H1 (cell line): ENCODE measurements around the gene ABHD18. TPM values are rescaled to one million over a fixed set of nuclear protein-coding genes. Genes with fewer than 3 reads are reported as not detected.

Experiments used
- CTCF ChIA-PET: fragments of 300-600 bp; sonication (Branson Sonifier 250); formaldehyde crosslinking; loops from one replicate; lab custom pipeline; 2021; ENCODE audit not compliant: partially characterized antibody; lab: Charles Lee
- POLR2A ChIA-PET: fragments of 300-600 bp; sonication (Branson Sonifier 250); formaldehyde crosslinking; loops from one replicate; lab custom pipeline; 2021; ENCODE audit warnings: inconsistent platforms; ENCODE audit not compliant: partially characterized antibody; lab: Charles Lee
- DNase-seq, 2 experiments: peaks; one replicate each; pipeline versions ENCODE4 v3.0.0 to v3.0.0-alpha.2; 2010 to 2022; ENCODE audit warnings: low spot score in 2 of 2, low read depth in 1 of 2, mixed read lengths in 1 of 2
- FAIRE-seq: peaks from 2 replicates; lab custom pipeline; 2011; peaks lifted over from hg19 to GRCh38; lab: Jason Lieb, UNC
- H2AFZ ChIP-seq: 2 replicates; pipeline ENCODE4 v1.8.1; 2012; ENCODE audit warnings: low read length, inconsistent platforms
- H2AK5ac ChIP-seq: 2 replicates; pipeline ENCODE4 v1.6.1; 2013; ENCODE audit warnings: low read depth, low read length
- H2BK120ac ChIP-seq: replicated peaks from 2 replicates; pipeline ENCODE3; 2013; ENCODE audit warnings: low read depth, low read length, inconsistent platforms
- H2BK12ac ChIP-seq: 2 replicates; pipeline ENCODE4 v1.6.1; 2013; ENCODE audit warnings: low read depth, low read length
- H2BK15ac ChIP-seq: 2 replicates; pipeline ENCODE4 v1.6.1; 2013; ENCODE audit warnings: low read length
- H2BK20ac ChIP-seq: 2 replicates; pipeline ENCODE4 v1.6.1; 2013; ENCODE audit warnings: low read length
- H2BK5ac ChIP-seq: 2 replicates; pipeline ENCODE4 v1.6.1; 2013; ENCODE audit warnings: low read depth, low read length
- H3K14ac ChIP-seq: 2 replicates; pipeline ENCODE4 v1.6.1; 2013; ENCODE audit warnings: inconsistent platforms; ENCODE audit not compliant: insufficient read length
- H3K18ac ChIP-seq: 2 replicates; pipeline ENCODE4 v1.6.1; 2013; ENCODE audit warnings: low read length; ENCODE audit errors: extremely low read depth
- H3K23ac ChIP-seq: 2 replicates; pipeline ENCODE4 v1.6.1; 2013; ENCODE audit warnings: inconsistent platforms; ENCODE audit not compliant: insufficient read length
- H3K23me2 ChIP-seq: 2 replicates; pipeline ENCODE4 v1.6.1; 2013; ENCODE audit warnings: low read depth, low read length
- H3K27ac ChIP-seq: 2 replicates; pipeline ENCODE4 v1.6.1; 2011; ENCODE audit warnings: low read depth, low read length, inconsistent platforms
- H3K27me3 ChIP-seq, 4 experiments: replicated peaks in 1 of 4; 1 replicate in 1 of 4; 2 replicates in 3 of 4; pipeline versions ENCODE4 v1.6.1 to v1.8.1; 2011 to 2013; ENCODE audit warnings: low read length in 3 of 4, mild to moderate bottlenecking in 3 of 4, inconsistent platforms in 2 of 4, mixed read lengths in 2 of 4, moderate library complexity in 1 of 4; ENCODE audit not compliant: control insufficient read depth in 3 of 4, insufficient read depth in 3 of 4; ENCODE audit errors: extremely low read depth in 1 of 4
- H3K36me3 ChIP-seq, 4 experiments: 2 replicates each; pipeline versions ENCODE4 v1.6.1 to v1.8.1; 2011 to 2013; ENCODE audit warnings: mild to moderate bottlenecking in 4 of 4, low read length in 3 of 4, moderate library complexity in 2 of 4, control low read depth in 1 of 4, inconsistent platforms in 1 of 4; ENCODE audit not compliant: insufficient read depth in 4 of 4, control insufficient read depth in 2 of 4
- H3K4ac ChIP-seq: replicated peaks from 2 replicates; pipeline ENCODE3; 2013; ENCODE audit warnings: low read length, low read depth, mixed read lengths, inconsistent platforms; ENCODE audit not compliant: insufficient read length
- H3K4me1 ChIP-seq, 4 experiments: replicated peaks in 1 of 4; 1 replicate in 1 of 4; 2 replicates in 3 of 4; pipeline versions ENCODE4 v1.6.1 to v1.8.1; 2011 to 2013; ENCODE audit warnings: low read length in 3 of 4, inconsistent platforms in 2 of 4, mixed read lengths in 1 of 4; ENCODE audit not compliant: insufficient read depth in 4 of 4, control insufficient read depth in 3 of 4
- H3K4me2 ChIP-seq, 2 experiments: 2 replicates each; pipeline versions ENCODE4 v1.6.1 to v1.8.1; 2011 to 2013; ENCODE audit warnings: low read depth in 2 of 2, low read length in 2 of 2, control low read depth in 1 of 2, inconsistent platforms in 1 of 2, mild to moderate bottlenecking in 1 of 2; ENCODE audit not compliant: insufficient read depth in 1 of 2
- H3K4me3 ChIP-seq, 4 experiments: fragments of 200-600, 300-600 bp in 1 of 4; sonication (generic), shearing (Covaris generic), sonication (Bioruptor Twin) in 1 of 4; 2 replicates each; pipeline versions ENCODE4 v1.5.1 to v1.8.1; 2011 to 2016; ENCODE audit warnings: low read length in 4 of 4, low read depth in 3 of 4, control low read depth in 2 of 4, inconsistent platforms in 2 of 4, mild to moderate bottlenecking in 2 of 4, mixed read lengths in 1 of 4, moderate library complexity in 1 of 4; ENCODE audit not compliant: insufficient read depth in 2 of 4; ENCODE audit errors: extremely low read depth in 1 of 4
- H3K56ac ChIP-seq: replicated peaks from 2 replicates; pipeline ENCODE3; 2013; ENCODE audit warnings: low read depth, mild to moderate bottlenecking, mixed read lengths, low read length, inconsistent platforms; ENCODE audit not compliant: insufficient read length
- H3K79me1 ChIP-seq: 2 replicates; pipeline ENCODE4 v1.6.1; 2013; ENCODE audit warnings: low read depth, low read length, control low read depth
- H3K79me2 ChIP-seq, 2 experiments: 2 replicates each; pipeline versions ENCODE4 v1.6.1 to v1.8.1; 2012 to 2013; ENCODE audit warnings: low read length in 2 of 2, mild to moderate bottlenecking in 2 of 2, inconsistent platforms in 1 of 2; ENCODE audit not compliant: insufficient read depth in 2 of 2, control insufficient read depth in 1 of 2
- H3K9ac ChIP-seq, 4 experiments: replicated peaks in 1 of 4; 1 replicate in 1 of 4; 2 replicates in 3 of 4; pipeline versions ENCODE4 v1.6.1 to v1.8.1; 2011 to 2013; ENCODE audit warnings: low read depth in 3 of 4, low read length in 3 of 4, control low read depth in 2 of 4, mild to moderate bottlenecking in 2 of 4, moderate library complexity in 2 of 4, inconsistent platforms in 1 of 4; ENCODE audit errors: extremely low read depth in 1 of 4
- H3K9me3 ChIP-seq, 2 experiments: 2 replicates each; pipeline versions ENCODE4 v1.6.1 to v1.8.1; 2012 to 2013; ENCODE audit warnings: mild to moderate bottlenecking in 2 of 2, moderate library complexity in 2 of 2, control low read depth in 1 of 2, inconsistent platforms in 1 of 2, low read depth in 1 of 2, low read length in 1 of 2, mixed read lengths in 1 of 2; ENCODE audit not compliant: insufficient read depth in 2 of 2
- H4K20me1 ChIP-seq, 2 experiments: replicated peaks in 1 of 2; 2 replicates each; pipeline versions ENCODE3 to v1.8.1; 2011 to 2013; ENCODE audit warnings: inconsistent platforms in 2 of 2, low read length in 2 of 2, mild to moderate bottlenecking in 1 of 2; ENCODE audit not compliant: insufficient read depth in 2 of 2, control insufficient read depth in 1 of 2
- H4K5ac ChIP-seq: 2 replicates; pipeline ENCODE4 v1.6.1; 2013; ENCODE audit warnings: low read length, low read depth, mixed read lengths, inconsistent platforms; ENCODE audit not compliant: insufficient read length
- H4K8ac ChIP-seq: 2 replicates; pipeline ENCODE4 v1.8.0; 2013; ENCODE audit warnings: mild to moderate bottlenecking, moderate library complexity, low read length, inconsistent platforms; ENCODE audit not compliant: insufficient read depth; ENCODE audit errors: extremely low read depth
- H4K91ac ChIP-seq: replicated peaks from 2 replicates; pipeline ENCODE3; 2013; ENCODE audit warnings: low read length, mixed read lengths, inconsistent platforms; ENCODE audit not compliant: insufficient read length
- GABPA ChIP-seq: IDR thresholded peaks from 2 replicates; pipeline ENCODE4 v1.6.1; 2011; ENCODE audit warnings: mild to moderate bottlenecking, low read length, moderate library complexity, borderline replicate concordance; ENCODE audit not compliant: insufficient read depth
- JUND ChIP-seq: IDR thresholded peaks from 2 replicates; pipeline ENCODE4 v1.6.1; 2011; ENCODE audit warnings: mild to moderate bottlenecking, improper control_type of control experiment, low read length
- KDM1A ChIP-seq: fragments of 200-600, 300-600 bp; sonication (generic); IDR thresholded peaks from 2 replicates; pipeline ENCODE4 v1.7.1; 2016; ENCODE audit warnings: mild to moderate bottlenecking, low read length, borderline replicate concordance
- MAFK ChIP-seq: IDR thresholded peaks from 2 replicates; pipeline ENCODE4 v1.6.1; 2012; ENCODE audit warnings: low read depth, mild to moderate bottlenecking, improper control_type of control experiment, low read length
- POU5F1 ChIP-seq: IDR thresholded peaks from 2 replicates; pipeline ENCODE4 v1.6.1; 2011; ENCODE audit warnings: low read depth, mild to moderate bottlenecking, low read length, moderate library complexity
- WGBS, 2 experiments: shearing (Covaris generic) in 1 of 2; methylation state at CpG; one replicate each; pipeline versions ENCODE4 v1.1.6 to v1.1.7; 2013 to 2015; ENCODE audit warnings: low lambda C conversion rate in 2 of 2, mixed read lengths in 2 of 2, inconsistent platforms in 1 of 2, low coverage in 1 of 2, missing lambda C conversion rate in 1 of 2; ENCODE audit not compliant: insufficient replicate concordance in 2 of 2, insufficient coverage in 1 of 2, insufficient read length in 1 of 2; ENCODE audit errors: extremely low coverage in 1 of 2, missing lambda C conversion rate in 1 of 2; 5-methylcytosine and 5-hydroxymethylcytosine counted together
- polyA plus RNA-seq, 7 experiments: library from polyadenylated mRNA; depleted of rRNA in 3 of 7; stranded (reverse) in 5 of 7; unstranded in 2 of 7; fragments of >200 nt in 5 of 7; fragments of 200-250 nt in 2 of 7; gene quantifications; 1 replicate in 5 of 7; 2 replicates in 1 of 7; 4 replicates in 1 of 7; pipeline versions ENCODE4 v1.2.1 to v1.2.3, GENCODE V29; 2011 to 2013; ENCODE audit warnings: missing spikeins in 2 of 7, mixed read lengths in 2 of 7
- total RNA-seq: library from RNA; stranded (reverse); fragmentation: NEBNext Ultra II Directional; extraction: Animal tissue kit (Norgen Biotek cat#: 25700); gene quantifications from 2 replicates; pipeline ENCODE4 v1.2.1, GENCODE V29; 2021

Gene ABHD18
- total and polyA plus RNA-seq, 2 of the 8 experiments (the other 6 are each of a cell fraction or from before 2014, with no cell fraction given) = 2.7 to 17.0 TPM

DNA sequence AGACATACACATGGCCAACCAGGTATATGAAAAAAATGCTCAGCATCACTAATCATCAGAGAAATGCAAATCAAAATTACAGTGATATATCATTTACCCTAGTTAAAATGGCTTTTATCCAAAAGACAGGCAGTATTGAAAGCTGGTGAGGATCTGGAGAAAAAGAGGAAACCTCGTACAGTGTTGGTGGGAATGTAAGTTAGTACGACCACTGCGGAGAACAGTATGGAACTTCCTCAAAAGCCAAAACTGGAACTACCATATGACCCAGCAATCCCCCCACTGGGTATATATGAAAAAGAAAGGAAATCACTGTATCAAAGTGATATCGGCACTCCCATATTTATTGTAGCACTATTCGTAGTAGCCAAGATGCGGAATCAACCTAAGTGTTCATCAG lies 23.4 kb downstream of the ABHD18 start:
- no peak overlapping the region for H3K56ac ChIP-seq
- no peak overlapping the region for H3K23ac ChIP-seq
- WGBS, 2 experiments = 97% methylated on average over 6 of the region's 6 CpGs; no CpG with 5 or more reads in 1 of the 2 experiments
- no peak overlapping the region for H3K18ac ChIP-seq
- no peak overlapping the region for H3K4me2 ChIP-seq
- no peak overlapping the region for H3K4ac ChIP-seq
- H3K27me3 ChIP-seq = no peaks in the 10 kb centered on the region
- H2BK12ac ChIP-seq = no peak overlapping the region
- FAIRE-seq = no peak
- H4K91ac ChIP-seq = no peak overlapping the region
- no peak overlapping the region for H3K27ac ChIP-seq
- CTCF ChIA-PET = no interaction called here
- no peak overlapping the region for H2BK5ac ChIP-seq
- no peak overlapping the region for H4K8ac ChIP-seq
- H3K9ac ChIP-seq = no peak overlapping the region
- H2AFZ ChIP-seq = no peak overlapping the region
- H3K36me3 ChIP-seq = peaks cover 0 to 18% (median 0%) of the 10 kb centered on the region in 4 experiments; a peak in 4 of 8 replicates
- no peak for DNase-seq
- H2BK20ac ChIP-seq = no peak overlapping the region
- TF ChIP-seq JUND = no peak
- no peak for TF ChIP-seq GABPA
- TF ChIP-seq POU5F1 = no peak
- TF ChIP-seq MAFK = no peak
- no peak for TF ChIP-seq KDM1A
- TF ChIP-seq, all 59 proteins: peak for 0
- Histone ChIP-seq H4K20me1 (no peaks in the 10 kb centered on the region), H2BK15ac (no peak overlapping the region), H2AK5ac (no peak overlapping the region), H3K79me1 (no peaks in the 10 kb centered on the region), H2BK120ac (no peak overlapping the region), H3K9me3 (no peaks in the 10 kb centered on the region), H3K14ac (no peak overlapping the region), H3K4me1 (no peaks in the 10 kb centered on the region), H3K79me2 (no peaks in the 10 kb centered on the region), H3K4me3 (no peak overlapping the region), H3K23me2 (no peaks in the 10 kb centered on the region), H4K5ac (no peak overlapping the region)
- POLR2A ChIA-PET = no interaction called here
